Measurements from ENCODE around the gene FKBP2. TPM values are rescaled to one million over a fixed set of nuclear protein-coding genes. Genes with fewer than 3 reads are reported as not detected.

Gene FKBP2
- total RNA-seq, 1 experiment from 2014 or later, result 57.2 TPM

DNA sequence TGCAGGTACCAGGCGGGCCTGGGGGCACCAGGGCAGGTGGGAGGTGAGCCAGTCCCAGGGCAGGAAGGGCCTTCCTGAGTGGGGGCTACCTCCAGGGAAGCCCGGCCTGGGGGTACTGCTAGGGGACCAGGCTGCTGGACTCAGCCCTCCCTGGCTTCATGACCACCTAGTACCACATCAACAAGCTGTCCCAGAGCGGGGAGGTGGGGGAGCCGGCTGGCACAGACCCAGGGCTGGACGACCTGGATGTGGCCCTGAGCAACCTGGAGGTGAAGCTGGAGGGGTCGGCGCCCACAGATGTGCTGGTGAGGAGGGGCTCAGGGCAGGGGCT is 21.6 kb upstream of the FKBP2 start:
- CTCF ChIA-PET, result no interaction called here
- no peak for DNase-seq (ENCODE audit: low spot score)
- Mint-ChIP-seq H3K27me3 (ENCODE audit: low read depth) (no peaks in the 10 kb centered on the region), H3K9me3 (no peaks in the 10 kb centered on the region), H3K27ac (no peak overlapping the region), H3K36me3 (peaks cover 8% of the 10 kb centered on the region), H3K4me3 (no peak overlapping the region), H3K4me1 (no peaks in the 10 kb centered on the region)
- TF ChIP-seq CREB1 (CRISPR knock-in tag; IDR thresholded peaks at IDR 0.05) (no peak), ELF4 (CRISPR knock-in tag; IDR thresholded peaks at IDR 0.05; ENCODE audit: low read depth) (no peak), ZNF423 (CRISPR knock-in tag; IDR thresholded peaks at IDR 0.05) (no peak), TP53 (CRISPR knock-in tag; IDR thresholded peaks at IDR 0.05) (no peak), CBFB (CRISPR knock-in tag; IDR thresholded peaks at IDR 0.05; ENCODE audit: low read depth) (no peak), OVOL2 (CRISPR knock-in tag; IDR thresholded peaks at IDR 0.05; ENCODE audit: borderline replicate concordance) (no peak), JUN (CRISPR knock-in tag; IDR thresholded peaks at IDR 0.05) (no peak), NFYB (CRISPR knock-in tag; conservative IDR thresholded peaks at IDR 0.05; ENCODE audit: low read depth) (no peak), MYBL2 (CRISPR knock-in tag; IDR thresholded peaks at IDR 0.05) (no peak)
- TF ChIP-seq, protein P1, sequence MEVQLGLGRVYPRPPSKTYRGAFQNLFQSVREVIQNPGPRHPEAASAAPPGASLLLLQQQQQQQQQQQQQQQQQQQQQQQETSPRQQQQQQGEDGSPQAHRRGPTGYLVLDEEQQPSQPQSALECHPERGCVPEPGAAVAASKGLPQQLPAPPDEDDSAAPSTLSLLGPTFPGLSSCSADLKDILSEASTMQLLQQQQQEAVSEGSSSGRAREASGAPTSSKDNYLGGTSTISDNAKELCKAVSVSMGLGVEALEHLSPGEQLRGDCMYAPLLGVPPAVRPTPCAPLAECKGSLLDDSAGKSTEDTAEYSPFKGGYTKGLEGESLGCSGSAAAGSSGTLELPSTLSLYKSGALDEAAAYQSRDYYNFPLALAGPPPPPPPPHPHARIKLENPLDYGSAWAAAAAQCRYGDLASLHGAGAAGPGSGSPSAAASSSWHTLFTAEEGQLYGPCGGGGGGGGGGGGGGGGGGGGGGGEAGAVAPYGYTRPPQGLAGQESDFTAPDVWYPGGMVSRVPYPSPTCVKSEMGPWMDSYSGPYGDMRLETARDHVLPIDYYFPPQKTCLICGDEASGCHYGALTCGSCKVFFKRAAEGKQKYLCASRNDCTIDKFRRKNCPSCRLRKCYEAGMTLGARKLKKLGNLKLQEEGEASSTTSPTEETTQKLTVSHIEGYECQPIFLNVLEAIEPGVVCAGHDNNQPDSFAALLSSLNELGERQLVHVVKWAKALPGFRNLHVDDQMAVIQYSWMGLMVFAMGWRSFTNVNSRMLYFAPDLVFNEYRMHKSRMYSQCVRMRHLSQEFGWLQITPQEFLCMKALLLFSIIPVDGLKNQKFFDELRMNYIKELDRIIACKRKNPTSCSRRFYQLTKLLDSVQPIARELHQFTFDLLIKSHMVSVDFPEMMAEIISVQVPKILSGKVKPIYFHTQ (CRISPR knock-in tag; IDR thresholded peaks at IDR 0.05), result no peak
- TF ChIP-seq, protein P2, sequence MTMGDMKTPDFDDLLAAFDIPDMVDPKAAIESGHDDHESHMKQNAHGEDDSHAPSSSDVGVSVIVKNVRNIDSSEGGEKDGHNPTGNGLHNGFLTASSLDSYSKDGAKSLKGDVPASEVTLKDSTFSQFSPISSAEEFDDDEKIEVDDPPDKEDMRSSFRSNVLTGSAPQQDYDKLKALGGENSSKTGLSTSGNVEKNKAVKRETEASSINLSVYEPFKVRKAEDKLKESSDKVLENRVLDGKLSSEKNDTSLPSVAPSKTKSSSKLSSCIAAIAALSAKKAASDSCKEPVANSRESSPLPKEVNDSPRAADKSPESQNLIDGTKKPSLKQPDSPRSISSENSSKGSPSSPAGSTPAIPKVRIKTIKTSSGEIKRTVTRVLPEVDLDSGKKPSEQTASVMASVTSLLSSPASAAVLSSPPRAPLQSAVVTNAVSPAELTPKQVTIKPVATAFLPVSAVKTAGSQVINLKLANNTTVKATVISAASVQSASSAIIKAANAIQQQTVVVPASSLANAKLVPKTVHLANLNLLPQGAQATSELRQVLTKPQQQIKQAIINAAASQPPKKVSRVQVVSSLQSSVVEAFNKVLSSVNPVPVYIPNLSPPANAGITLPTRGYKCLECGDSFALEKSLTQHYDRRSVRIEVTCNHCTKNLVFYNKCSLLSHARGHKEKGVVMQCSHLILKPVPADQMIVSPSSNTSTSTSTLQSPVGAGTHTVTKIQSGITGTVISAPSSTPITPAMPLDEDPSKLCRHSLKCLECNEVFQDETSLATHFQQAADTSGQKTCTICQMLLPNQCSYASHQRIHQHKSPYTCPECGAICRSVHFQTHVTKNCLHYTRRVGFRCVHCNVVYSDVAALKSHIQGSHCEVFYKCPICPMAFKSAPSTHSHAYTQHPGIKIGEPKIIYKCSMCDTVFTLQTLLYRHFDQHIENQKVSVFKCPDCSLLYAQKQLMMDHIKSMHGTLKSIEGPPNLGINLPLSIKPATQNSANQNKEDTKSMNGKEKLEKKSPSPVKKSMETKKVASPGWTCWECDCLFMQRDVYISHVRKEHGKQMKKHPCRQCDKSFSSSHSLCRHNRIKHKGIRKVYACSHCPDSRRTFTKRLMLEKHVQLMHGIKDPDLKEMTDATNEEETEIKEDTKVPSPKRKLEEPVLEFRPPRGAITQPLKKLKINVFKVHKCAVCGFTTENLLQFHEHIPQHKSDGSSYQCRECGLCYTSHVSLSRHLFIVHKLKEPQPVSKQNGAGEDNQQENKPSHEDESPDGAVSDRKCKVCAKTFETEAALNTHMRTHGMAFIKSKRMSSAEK (CRISPR knock-in tag; IDR thresholded peaks at IDR 0.05; ENCODE audit: borderline replicate concordance), result no peak
- TF ChIP-seq, protein P3, sequence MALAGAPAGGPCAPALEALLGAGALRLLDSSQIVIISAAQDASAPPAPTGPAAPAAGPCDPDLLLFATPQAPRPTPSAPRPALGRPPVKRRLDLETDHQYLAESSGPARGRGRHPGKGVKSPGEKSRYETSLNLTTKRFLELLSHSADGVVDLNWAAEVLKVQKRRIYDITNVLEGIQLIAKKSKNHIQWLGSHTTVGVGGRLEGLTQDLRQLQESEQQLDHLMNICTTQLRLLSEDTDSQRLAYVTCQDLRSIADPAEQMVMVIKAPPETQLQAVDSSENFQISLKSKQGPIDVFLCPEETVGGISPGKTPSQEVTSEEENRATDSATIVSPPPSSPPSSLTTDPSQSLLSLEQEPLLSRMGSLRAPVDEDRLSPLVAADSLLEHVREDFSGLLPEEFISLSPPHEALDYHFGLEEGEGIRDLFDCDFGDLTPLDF (CRISPR knock-in tag; IDR thresholded peaks at IDR 0.05), result no peak
- POLR2A ChIA-PET, result interaction anchor here (1.2 kb wide), 1 partner anchor 12 kb away, joined by 4 read pairs; the partner anchor contains the start of gene FERMT3
- no peak for ATAC-seq

DNA sequence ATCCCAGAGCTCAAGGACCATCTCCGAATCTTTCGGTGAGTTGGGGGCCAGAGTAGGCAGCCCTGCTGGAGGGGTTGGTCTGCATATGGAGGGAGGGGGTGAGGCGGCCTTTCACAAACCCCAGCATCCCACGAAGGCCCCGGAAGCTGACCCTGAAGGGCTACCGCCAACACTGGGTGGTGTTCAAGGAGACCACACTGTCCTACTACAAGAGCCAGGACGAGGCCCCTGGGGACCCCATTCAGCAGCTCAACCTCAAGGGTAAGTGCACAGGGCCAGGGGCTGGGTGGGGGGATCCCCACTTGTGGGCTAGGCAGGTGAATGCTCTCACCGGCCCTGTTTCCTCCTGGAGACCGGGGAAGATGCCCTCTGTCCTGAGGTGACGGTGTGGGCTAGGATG is 21.1 kb upstream of the FKBP2 start:
- H3K27me3 Mint-ChIP-seq (ENCODE audit: low read depth), result no peaks in the 10 kb centered on the region
- H3K9me3 Mint-ChIP-seq, result no peaks in the 10 kb centered on the region
- no peak overlapping the region for H3K4me3 Mint-ChIP-seq
- peaks cover 1% of the 10 kb centered on the region; the same call in 1 of the 2 replicates for H3K4me1 Mint-ChIP-seq
- ChIA-PET CTCF (no interaction called here), POLR2A (interaction anchor here (1.2 kb wide), 1 partner anchor 13 kb away, joined by 4 read pairs; the partner anchor contains the start of gene FERMT3)
- ATAC-seq (no peak), DNase-seq (ENCODE audit: low spot score) (no peak)
- H3K27ac Mint-ChIP-seq, result no peak overlapping the region
- TF ChIP-seq RORB (CRISPR knock-in tag; IDR thresholded peaks at IDR 0.05), result no peak
- TF ChIP-seq, protein P2 (CRISPR knock-in tag; IDR thresholded peaks at IDR 0.05; ENCODE audit: borderline replicate concordance), result no peak
- peaks cover 8% of the 10 kb centered on the region for H3K36me3 Mint-ChIP-seq

Measured in WTC11 (cell line).